ENCODE measurements around the gene UQCR11.

DNA sequence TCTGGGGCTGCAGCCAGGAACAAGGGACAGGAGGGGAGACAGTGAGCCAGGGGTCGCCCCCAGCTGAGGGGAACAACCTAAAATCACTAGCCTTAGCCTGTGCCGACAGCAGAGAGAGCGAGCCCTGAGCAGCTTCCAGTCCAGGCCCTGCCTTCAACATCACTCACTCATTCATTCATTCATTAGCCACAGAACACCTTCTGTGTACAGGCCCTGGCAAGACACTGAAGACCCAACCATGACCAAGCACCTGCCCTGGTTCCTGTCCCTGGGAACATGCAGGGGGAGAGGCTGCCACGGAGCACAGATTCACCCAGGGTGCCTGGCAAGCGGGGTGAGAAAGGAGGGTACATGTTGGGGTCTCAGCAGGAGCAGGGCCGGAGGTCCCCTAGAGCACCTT is 42.0 kb downstream of the UQCR11 start:
- TF ChIP-seq, protein P1, sequence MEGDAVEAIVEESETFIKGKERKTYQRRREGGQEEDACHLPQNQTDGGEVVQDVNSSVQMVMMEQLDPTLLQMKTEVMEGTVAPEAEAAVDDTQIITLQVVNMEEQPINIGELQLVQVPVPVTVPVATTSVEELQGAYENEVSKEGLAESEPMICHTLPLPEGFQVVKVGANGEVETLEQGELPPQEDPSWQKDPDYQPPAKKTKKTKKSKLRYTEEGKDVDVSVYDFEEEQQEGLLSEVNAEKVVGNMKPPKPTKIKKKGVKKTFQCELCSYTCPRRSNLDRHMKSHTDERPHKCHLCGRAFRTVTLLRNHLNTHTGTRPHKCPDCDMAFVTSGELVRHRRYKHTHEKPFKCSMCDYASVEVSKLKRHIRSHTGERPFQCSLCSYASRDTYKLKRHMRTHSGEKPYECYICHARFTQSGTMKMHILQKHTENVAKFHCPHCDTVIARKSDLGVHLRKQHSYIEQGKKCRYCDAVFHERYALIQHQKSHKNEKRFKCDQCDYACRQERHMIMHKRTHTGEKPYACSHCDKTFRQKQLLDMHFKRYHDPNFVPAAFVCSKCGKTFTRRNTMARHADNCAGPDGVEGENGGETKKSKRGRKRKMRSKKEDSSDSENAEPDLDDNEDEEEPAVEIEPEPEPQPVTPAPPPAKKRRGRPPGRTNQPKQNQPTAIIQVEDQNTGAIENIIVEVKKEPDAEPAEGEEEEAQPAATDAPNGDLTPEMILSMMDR (IDR thresholded peaks at IDR 0.05) = no peak
- no peak for TF ChIP-seq POLR2A (IDR thresholded peaks at IDR 0.05; ENCODE audit: low read depth)
- TF ChIP-seq EP300 (IDR thresholded peaks at IDR 0.05) = no peak

Data from esophagus muscularis mucosa (tissue), 4 donors.